ENCODE data around the gene ETV6. TPM values are rescaled to one million over a fixed set of nuclear protein-coding genes. Genes with fewer than 3 reads are reported as not detected.

Gene ETV6
- total and polyA plus RNA-seq, 2 of the 8 experiments (the other 6 are each of a cell fraction or from before 2014, with no cell fraction given) = 5.5 to 23.9 TPM

DNA sequence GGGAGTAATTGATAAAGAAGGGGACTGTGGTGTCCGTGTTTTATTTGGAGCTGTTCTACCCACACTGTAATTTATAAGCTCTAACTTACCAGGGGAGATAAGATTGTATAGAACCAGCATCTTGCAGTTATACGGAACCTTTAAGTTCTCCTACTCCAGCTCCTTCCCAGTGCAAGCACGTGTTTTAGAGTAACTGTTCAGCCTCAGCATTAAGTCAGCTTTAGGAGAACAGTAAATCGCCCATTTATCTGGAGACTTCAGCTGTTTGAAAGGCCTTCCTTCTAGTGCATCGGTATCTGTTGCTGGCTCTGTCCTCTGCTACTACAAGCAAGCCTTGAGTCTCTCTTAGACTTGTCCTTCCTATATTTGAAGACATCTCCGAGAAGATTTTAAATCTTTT lies 95.6 kb downstream of the ETV6 start:
- ChIA-PET POLR2A (ENCODE audit: partially characterized antibody) (interaction anchor here (0.8 to 2.1 kb wide), 7 partner anchors 13 to 136 kb away, joined by 3 to 6 read pairs (median 3); no protein-coding TSS in a partner anchor), CTCF (ENCODE audit: partially characterized antibody) (interaction anchor here (1.0 to 3.6 kb wide), 10 partner anchors 11 to 263 kb away, joined by 3 to 22 read pairs (median 4); no protein-coding TSS in a partner anchor)
- Histone ChIP-seq H3K4ac (replicated peaks; ENCODE audit: insufficient read length, low read depth, low read length) (no peak overlapping the region), H3K14ac (ENCODE audit: insufficient read length) (no peak overlapping the region), H2BK5ac (ENCODE audit: low read depth, low read length) (no peak overlapping the region), H3K9me3 (ENCODE audit: insufficient read depth in 2 of 2, low read depth in 1 of 2, low read length in 1 of 2) (no peaks in the 10 kb centered on the region), H2BK15ac (ENCODE audit: low read length) (no peak overlapping the region), H3K23me2 (ENCODE audit: low read depth, low read length) (no peaks in the 10 kb centered on the region; the same call in 1 of the 2 replicates), H2BK120ac (replicated peaks; ENCODE audit: low read depth, low read length) (no peak overlapping the region), H4K5ac (ENCODE audit: insufficient read length, low read depth, low read length) (no peak overlapping the region), H4K8ac (ENCODE audit: extremely low read depth, insufficient read depth, low read length) (no peak overlapping the region), H2AK5ac (ENCODE audit: low read depth, low read length) (no peak overlapping the region), H4K20me1 (replicated peaks in 1 of 2; ENCODE audit: control insufficient read depth in 1 of 2, insufficient read depth in 2 of 2, low read length in 2 of 2) (no peaks in the 10 kb centered on the region), H3K4me1 (replicated peaks in 1 of 4; ENCODE audit: control insufficient read depth in 3 of 4, insufficient read depth in 4 of 4, low read length in 3 of 4) (peaks cover 12 to 26% (median 15%) of the 10 kb centered on the region in 4 experiments; a peak in 5 of 7 replicates), H3K27me3 (replicated peaks in 1 of 4; ENCODE audit: control insufficient read depth in 3 of 4, extremely low read depth in 1 of 4, insufficient read depth in 3 of 4, low read length in 3 of 4) (no peaks in the 10 kb centered on the region), H3K36me3 (ENCODE audit: control insufficient read depth in 2 of 4, insufficient read depth in 4 of 4, low read length in 3 of 4) (no peaks in the 10 kb centered on the region), H3K18ac (ENCODE audit: extremely low read depth, low read length) (no peak overlapping the region), H3K56ac (replicated peaks; ENCODE audit: insufficient read length, low read depth, low read length) (no peak overlapping the region), H2BK12ac (ENCODE audit: low read depth, low read length) (no peak overlapping the region), H3K9ac (replicated peaks in 1 of 4; ENCODE audit: extremely low read depth in 1 of 4, low read depth in 3 of 4, low read length in 3 of 4) (no peak overlapping the region), H2AFZ (ENCODE audit: low read length) (no peak overlapping the region), H2BK20ac (ENCODE audit: low read length) (no peak overlapping the region; the same call in 1 of the 2 replicates), H3K4me3 (ENCODE audit: extremely low read depth in 1 of 4, insufficient read depth in 2 of 4, low read depth in 3 of 4, low read length in 4 of 4) (no peak overlapping the region), H3K23ac (ENCODE audit: insufficient read length) (no peak overlapping the region), H3K4me2 (ENCODE audit: insufficient read depth in 1 of 2, low read depth in 2 of 2, low read length in 2 of 2) (no peak overlapping the region), H3K27ac (ENCODE audit: low read depth, low read length) (no peak overlapping the region), H3K79me2 (ENCODE audit: control insufficient read depth in 1 of 2, insufficient read depth in 2 of 2, low read length in 2 of 2) (peaks cover 0 to 21% of the 10 kb centered on the region in 2 experiments; a peak in 3 of 4 replicates), H3K79me1 (ENCODE audit: low read depth, low read length) (peaks cover 2% of the 10 kb centered on the region; the same call in 1 of the 2 replicates), H4K91ac (replicated peaks; ENCODE audit: insufficient read length, low read length) (no peak overlapping the region)
- WGBS, 2 experiments (ENCODE audit: extremely low coverage in 1 of 2, insufficient coverage in 1 of 2, insufficient read length in 1 of 2, insufficient replicate concordance in 2 of 2, low coverage in 1 of 2, low lambda C conversion rate in 2 of 2, missing lambda C conversion rate in 1 of 2) = 89% methylated on average over 6 of the region's 6 CpGs; no CpG with 5 or more reads in 1 of the 2 experiments
- TF ChIP-seq EGR1 (IDR thresholded peaks at IDR 0.05; ENCODE audit: borderline replicate concordance, low read depth, low read length) = no peak
- TF ChIP-seq, protein P1, sequence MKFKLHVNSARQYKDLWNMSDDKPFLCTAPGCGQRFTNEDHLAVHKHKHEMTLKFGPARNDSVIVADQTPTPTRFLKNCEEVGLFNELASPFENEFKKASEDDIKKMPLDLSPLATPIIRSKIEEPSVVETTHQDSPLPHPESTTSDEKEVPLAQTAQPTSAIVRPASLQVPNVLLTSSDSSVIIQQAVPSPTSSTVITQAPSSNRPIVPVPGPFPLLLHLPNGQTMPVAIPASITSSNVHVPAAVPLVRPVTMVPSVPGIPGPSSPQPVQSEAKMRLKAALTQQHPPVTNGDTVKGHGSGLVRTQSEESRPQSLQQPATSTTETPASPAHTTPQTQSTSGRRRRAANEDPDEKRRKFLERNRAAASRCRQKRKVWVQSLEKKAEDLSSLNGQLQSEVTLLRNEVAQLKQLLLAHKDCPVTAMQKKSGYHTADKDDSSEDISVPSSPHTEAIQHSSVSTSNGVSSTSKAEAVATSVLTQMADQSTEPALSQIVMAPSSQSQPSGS (IDR thresholded peaks at IDR 0.05; ENCODE audit: low read length) = no peak
- no peak for TF ChIP-seq SP4 (IDR thresholded peaks at IDR 0.05; ENCODE audit: low read length)
- no peak for TF ChIP-seq E2F6 (IDR thresholded peaks at IDR 0.05)
- TF ChIP-seq SRF (IDR thresholded peaks at IDR 0.05; ENCODE audit: low read depth, low read length) = no peak
- no peak for TF ChIP-seq USF2 (IDR thresholded peaks at IDR 0.05; ENCODE audit: low read length)
- DNase-seq (ENCODE audit: low read depth in 1 of 2, low spot score in 2 of 2) = no peak
- FAIRE-seq = no peak

Data from H1 (cell line).